ENCODE data around the gene LDHA. TPM values are rescaled to one million over a fixed set of nuclear protein-coding genes. Genes with fewer than 3 reads are reported as not detected.

The LDHA gene
- total and polyA plus RNA-seq, 9 of the 15 experiments (the other 6 are each of a cell fraction or from before 2014, with no cell fraction given), result 535 to 3,001 (median 926) TPM

DNA sequence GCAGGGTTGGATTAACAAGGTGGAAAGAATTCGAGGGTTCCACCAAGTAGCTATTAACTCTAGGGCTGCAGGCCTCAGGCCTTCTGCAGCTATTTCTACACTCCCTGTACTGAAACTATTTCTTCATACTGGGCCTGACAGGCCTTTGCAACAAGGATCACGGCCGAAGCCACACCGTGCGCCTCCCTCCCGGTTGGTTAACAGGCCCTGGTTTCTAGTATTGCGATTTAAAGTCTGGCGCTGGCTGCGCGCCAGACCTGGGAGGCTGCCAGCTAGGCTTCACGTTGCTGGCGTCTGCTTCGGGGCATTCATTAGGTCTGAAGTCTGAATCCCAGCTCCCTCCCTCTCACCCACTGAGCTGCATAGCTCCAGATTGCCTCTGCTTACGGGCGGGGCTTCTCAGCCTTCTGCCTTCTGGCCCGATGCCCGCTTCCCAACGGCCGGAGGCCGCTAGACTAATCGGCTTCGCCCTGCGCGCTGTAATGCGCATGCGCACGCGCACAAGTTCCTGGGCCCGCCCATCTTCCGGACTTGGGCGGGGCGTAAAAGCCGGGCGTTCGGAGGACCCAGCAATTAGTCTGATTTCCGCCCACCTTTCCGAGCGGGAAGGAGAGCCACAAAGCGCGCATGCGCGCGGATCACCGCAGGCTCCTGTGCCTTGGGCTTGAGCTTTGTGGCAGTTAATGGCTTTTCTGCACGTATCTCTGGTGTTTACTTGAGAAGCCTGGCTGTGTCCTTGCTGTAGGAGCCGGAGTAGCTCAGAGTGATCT is 1.6 kb downstream of the LDHA start (continued):
- TF ChIP-seq FIP1L1 (IDR thresholded peaks at IDR 0.05; ENCODE audit: low read depth, low read length, poor library complexity, severe bottlenecking), result peak; percentile 33
- TF ChIP-seq ZNF324 (CRISPR knock-in tag; IDR thresholded peaks at IDR 0.05), result no peak; the same call in 1 of the 2 replicates
- TF ChIP-seq CTBP1 (IDR thresholded peaks at IDR 0.05; ENCODE audit: borderline replicate concordance), result peak; percentile 47; the same call in 1 of the 2 replicates
- no peak; the same call in 1 of the 2 replicates for TF ChIP-seq GTF2E2 (tag; IDR thresholded peaks at IDR 0.05)
- no peak for TF ChIP-seq TRIM24 (IDR thresholded peaks at IDR 0.05)
- TF ChIP-seq ZNF668 (CRISPR knock-in tag; IDR thresholded peaks at IDR 0.05), result no peak
- TF ChIP-seq ZNF41 (CRISPR knock-in tag; conservative IDR thresholded peaks at IDR 0.05), result no peak
- TF ChIP-seq, protein P1, sequence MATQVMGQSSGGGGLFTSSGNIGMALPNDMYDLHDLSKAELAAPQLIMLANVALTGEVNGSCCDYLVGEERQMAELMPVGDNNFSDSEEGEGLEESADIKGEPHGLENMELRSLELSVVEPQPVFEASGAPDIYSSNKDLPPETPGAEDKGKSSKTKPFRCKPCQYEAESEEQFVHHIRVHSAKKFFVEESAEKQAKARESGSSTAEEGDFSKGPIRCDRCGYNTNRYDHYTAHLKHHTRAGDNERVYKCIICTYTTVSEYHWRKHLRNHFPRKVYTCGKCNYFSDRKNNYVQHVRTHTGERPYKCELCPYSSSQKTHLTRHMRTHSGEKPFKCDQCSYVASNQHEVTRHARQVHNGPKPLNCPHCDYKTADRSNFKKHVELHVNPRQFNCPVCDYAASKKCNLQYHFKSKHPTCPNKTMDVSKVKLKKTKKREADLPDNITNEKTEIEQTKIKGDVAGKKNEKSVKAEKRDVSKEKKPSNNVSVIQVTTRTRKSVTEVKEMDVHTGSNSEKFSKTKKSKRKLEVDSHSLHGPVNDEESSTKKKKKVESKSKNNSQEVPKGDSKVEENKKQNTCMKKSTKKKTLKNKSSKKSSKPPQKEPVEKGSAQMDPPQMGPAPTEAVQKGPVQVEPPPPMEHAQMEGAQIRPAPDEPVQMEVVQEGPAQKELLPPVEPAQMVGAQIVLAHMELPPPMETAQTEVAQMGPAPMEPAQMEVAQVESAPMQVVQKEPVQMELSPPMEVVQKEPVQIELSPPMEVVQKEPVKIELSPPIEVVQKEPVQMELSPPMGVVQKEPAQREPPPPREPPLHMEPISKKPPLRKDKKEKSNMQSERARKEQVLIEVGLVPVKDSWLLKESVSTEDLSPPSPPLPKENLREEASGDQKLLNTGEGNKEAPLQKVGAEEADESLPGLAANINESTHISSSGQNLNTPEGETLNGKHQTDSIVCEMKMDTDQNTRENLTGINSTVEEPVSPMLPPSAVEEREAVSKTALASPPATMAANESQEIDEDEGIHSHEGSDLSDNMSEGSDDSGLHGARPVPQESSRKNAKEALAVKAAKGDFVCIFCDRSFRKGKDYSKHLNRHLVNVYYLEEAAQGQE (IDR thresholded peaks at IDR 0.05; ENCODE audit: borderline replicate concordance), result peak; percentile 62
- TF ChIP-seq, protein P1 (CRISPR knock-in tag; IDR thresholded peaks at IDR 0.05; ENCODE audit: low read depth), result no peak
- no peak for TF ChIP-seq ATF1 (CRISPR knock-in tag; IDR thresholded peaks at IDR 0.05)
- TF ChIP-seq ATF1 (tag; IDR thresholded peaks at IDR 0.05), result 0 out of 2 replicates have a peak, but pooled peaks have one; percentile 17
- TF ChIP-seq TAF15 (IDR thresholded peaks at IDR 0.05; ENCODE audit: low read depth, low read length), result peak; percentile 75; the same call in 1 of the 2 replicates
- no peak for TF ChIP-seq KAT8 (IDR thresholded peaks at IDR 0.05; ENCODE audit: low read depth)
- TF ChIP-seq, protein P2, sequence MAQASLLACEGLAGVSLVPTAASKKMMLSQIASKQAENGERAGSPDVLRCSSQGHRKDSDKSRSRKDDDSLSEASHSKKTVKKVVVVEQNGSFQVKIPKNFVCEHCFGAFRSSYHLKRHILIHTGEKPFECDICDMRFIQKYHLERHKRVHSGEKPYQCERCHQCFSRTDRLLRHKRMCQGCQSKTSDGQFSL (CRISPR knock-in tag; IDR thresholded peaks at IDR 0.05), result no peak
- TF ChIP-seq, protein P2 (tag; IDR thresholded peaks at IDR 0.05), result no peak
- TF ChIP-seq ZNF445 (CRISPR knock-in tag; IDR thresholded peaks at IDR 0.05; ENCODE audit: low read depth), result no peak
- no peak for TF ChIP-seq MIER1 (IDR thresholded peaks at IDR 0.05; ENCODE audit: low read depth)
- TF ChIP-seq, protein P3, sequence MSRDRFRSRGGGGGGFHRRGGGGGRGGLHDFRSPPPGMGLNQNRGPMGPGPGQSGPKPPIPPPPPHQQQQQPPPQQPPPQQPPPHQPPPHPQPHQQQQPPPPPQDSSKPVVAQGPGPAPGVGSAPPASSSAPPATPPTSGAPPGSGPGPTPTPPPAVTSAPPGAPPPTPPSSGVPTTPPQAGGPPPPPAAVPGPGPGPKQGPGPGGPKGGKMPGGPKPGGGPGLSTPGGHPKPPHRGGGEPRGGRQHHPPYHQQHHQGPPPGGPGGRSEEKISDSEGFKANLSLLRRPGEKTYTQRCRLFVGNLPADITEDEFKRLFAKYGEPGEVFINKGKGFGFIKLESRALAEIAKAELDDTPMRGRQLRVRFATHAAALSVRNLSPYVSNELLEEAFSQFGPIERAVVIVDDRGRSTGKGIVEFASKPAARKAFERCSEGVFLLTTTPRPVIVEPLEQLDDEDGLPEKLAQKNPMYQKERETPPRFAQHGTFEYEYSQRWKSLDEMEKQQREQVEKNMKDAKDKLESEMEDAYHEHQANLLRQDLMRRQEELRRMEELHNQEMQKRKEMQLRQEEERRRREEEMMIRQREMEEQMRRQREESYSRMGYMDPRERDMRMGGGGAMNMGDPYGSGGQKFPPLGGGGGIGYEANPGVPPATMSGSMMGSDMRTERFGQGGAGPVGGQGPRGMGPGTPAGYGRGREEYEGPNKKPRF (IDR thresholded peaks at IDR 0.05; ENCODE audit: low read depth, low read length), result no peak
